ENCODE measurements around the gene ATP9B. TPM values are rescaled to one million over a fixed set of nuclear protein-coding genes. Genes with fewer than 3 reads are reported as not detected.
"Not testable (repeated sequence)": the region's sequence is repeated elsewhere in the genome, so short reads cannot be mapped to it uniquely, and the experiment has no call there.

ATP9B gene
- total RNA-seq, 1 donor from 2014 or later = 37.3 TPM

DNA sequence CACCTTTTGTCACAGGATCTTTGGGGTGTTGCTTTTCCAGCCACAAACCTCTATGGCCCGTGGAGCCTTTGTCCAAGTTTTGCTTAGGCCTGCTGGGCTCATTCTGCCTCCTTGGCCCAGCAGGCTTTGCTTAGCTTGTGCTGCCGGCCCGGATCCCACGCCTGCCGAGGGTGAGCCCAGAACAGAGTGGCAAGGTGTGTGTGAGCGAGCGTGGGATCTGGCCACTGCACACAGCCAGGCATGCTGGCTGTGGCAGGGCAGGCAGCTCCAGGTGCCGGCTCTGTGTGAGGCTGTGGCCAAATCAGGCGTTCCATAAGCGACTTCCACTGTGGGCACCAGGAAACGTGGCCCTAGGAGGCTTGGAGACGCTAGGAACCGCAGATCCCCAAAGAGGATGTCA is 97.5 kb downstream of the ATP9B start:
- Mint-ChIP-seq H3K27me3 (ENCODE audit: unreplicated experiment) (peaks cover 3% of the 10 kb centered on the region), H3K36me3 (ENCODE audit: low read depth, unreplicated experiment) (peaks cover 24% of the 10 kb centered on the region), H3K27ac (ENCODE audit: unreplicated experiment) (no peak overlapping the region), H3K4me3 (ENCODE audit: unreplicated experiment) (no peak overlapping the region), H3K9me3 (ENCODE audit: unreplicated experiment) (no peaks in the 10 kb centered on the region), H3K4me1 (ENCODE audit: unreplicated experiment) (peaks cover 24% of the 10 kb centered on the region)
- DNase-seq (ENCODE audit: low spot score) = no peak
- TF ChIP-seq, protein P1, sequence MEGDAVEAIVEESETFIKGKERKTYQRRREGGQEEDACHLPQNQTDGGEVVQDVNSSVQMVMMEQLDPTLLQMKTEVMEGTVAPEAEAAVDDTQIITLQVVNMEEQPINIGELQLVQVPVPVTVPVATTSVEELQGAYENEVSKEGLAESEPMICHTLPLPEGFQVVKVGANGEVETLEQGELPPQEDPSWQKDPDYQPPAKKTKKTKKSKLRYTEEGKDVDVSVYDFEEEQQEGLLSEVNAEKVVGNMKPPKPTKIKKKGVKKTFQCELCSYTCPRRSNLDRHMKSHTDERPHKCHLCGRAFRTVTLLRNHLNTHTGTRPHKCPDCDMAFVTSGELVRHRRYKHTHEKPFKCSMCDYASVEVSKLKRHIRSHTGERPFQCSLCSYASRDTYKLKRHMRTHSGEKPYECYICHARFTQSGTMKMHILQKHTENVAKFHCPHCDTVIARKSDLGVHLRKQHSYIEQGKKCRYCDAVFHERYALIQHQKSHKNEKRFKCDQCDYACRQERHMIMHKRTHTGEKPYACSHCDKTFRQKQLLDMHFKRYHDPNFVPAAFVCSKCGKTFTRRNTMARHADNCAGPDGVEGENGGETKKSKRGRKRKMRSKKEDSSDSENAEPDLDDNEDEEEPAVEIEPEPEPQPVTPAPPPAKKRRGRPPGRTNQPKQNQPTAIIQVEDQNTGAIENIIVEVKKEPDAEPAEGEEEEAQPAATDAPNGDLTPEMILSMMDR (IDR thresholded peaks at IDR 0.05; ENCODE audit: unreplicated experiment) = no peak

DNA sequence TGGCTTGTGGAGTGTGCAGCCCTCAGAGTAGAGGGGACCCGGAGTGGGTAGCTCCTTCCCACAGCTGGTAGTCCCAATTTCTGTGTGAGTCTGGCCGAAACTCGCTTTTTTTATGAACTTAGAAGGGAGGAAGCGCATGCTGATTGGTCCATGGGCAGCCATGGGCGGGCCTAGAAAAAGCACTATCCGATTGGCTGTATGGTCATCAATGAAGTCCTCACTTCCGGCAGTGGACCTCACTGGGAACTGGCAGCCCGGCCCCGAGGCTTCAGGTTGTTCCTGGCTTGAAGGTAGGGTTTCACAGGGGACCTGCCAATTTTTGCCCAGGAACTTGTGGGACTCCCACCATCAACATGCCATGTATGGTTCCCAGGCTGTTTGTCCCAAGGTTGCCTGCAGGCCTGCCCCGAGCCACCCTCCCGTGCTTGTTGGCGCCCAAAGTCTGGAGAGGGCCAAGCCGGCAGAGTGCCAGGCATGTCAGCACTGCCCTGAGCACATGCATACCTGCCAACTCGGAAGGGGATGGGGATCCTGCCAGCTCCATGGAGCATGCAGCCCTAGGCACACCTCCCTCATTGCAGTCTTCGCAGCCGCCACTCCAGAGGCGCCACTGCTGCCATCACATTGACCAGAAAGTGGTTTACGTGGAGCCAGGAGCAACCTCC is 98.5 kb downstream of the ATP9B start:
- DNase-seq (ENCODE audit: low spot score) = no peak
- Mint-ChIP-seq H3K27ac (ENCODE audit: unreplicated experiment) (no peak overlapping the region), H3K4me3 (ENCODE audit: unreplicated experiment) (no peak overlapping the region), H3K27me3 (ENCODE audit: unreplicated experiment) (peaks cover 3% of the 10 kb centered on the region), H3K4me1 (ENCODE audit: unreplicated experiment) (peaks cover 24% of the 10 kb centered on the region), H3K36me3 (ENCODE audit: low read depth, unreplicated experiment) (peaks cover 24% of the 10 kb centered on the region), H3K9me3 (ENCODE audit: unreplicated experiment) (no peaks in the 10 kb centered on the region)
- TF ChIP-seq, protein P1 (IDR thresholded peaks at IDR 0.05; ENCODE audit: unreplicated experiment) = no peak

DNA sequence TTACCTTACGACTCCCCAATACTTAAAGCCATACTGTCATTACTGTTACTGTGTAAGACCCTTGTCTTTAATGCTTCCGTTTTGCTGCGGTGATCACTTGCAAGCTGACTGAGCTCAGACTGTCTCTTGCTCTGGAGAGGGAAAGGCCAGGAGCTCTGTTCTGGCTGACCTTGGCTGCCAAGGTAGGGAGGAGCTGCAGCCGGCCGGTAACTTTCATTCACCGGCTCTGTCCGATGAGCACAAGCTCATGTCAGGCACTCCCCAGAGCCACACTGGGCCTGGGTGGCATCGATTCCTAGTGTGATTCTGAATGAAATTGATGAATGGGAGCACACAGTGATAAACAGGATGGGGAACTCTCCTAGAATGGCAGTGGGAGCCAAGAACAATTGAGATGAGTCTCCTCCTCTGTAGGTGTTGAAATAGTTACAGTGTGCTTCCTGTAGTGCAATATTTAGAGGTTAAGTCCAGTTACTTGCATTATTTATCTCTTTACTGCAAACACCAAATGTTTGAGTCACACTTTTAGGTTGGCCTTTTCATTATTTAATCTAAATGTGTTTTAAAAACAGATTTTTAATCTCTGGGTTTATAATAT is 100.9 kb downstream of the ATP9B start:
- H3K27me3 Mint-ChIP-seq (ENCODE audit: unreplicated experiment) = peaks cover 3% of the 10 kb centered on the region
- H3K4me1 Mint-ChIP-seq (ENCODE audit: unreplicated experiment) = peaks cover 24% of the 10 kb centered on the region
- peaks cover 37% of the 10 kb centered on the region for H3K36me3 Mint-ChIP-seq (ENCODE audit: low read depth, unreplicated experiment)
- DNase-seq (ENCODE audit: low spot score) = no peak
- TF ChIP-seq, protein P1 (IDR thresholded peaks at IDR 0.05; ENCODE audit: unreplicated experiment) = no peak
- H3K4me3 Mint-ChIP-seq (ENCODE audit: unreplicated experiment) = no peak overlapping the region
- no peaks in the 10 kb centered on the region for H3K9me3 Mint-ChIP-seq (ENCODE audit: unreplicated experiment)
- H3K27ac Mint-ChIP-seq (ENCODE audit: unreplicated experiment) = peak overlapping the region; percentile 86

DNA sequence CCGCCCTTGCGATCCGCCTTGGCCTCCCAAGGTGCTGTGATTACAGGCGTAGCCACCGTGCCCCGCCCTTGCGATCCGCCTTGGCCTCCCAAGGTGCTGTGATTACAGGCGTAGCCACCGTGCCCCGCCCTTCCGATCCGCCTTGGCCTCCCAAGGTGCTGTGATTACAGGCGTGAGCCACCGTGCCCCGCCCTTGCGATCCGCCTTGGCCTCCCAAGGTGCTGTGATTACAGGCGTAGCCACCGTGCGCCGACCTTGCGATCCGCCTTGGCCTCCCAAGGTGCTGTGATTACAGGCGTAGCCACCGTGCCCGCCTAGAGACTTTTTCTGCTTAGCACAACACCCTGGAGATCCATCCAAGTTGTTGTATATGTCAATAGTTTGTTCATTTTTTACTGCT is 103.1 kb downstream of the ATP9B start:
- H3K27ac Mint-ChIP-seq (ENCODE audit: unreplicated experiment); H3K27me3 Mint-ChIP-seq (ENCODE audit: unreplicated experiment); H3K4me3 Mint-ChIP-seq (ENCODE audit: unreplicated experiment); H3K9me3 Mint-ChIP-seq (ENCODE audit: unreplicated experiment); DNase-seq (ENCODE audit: low spot score): not testable (repeated sequence)
- Mint-ChIP-seq H3K36me3 (ENCODE audit: low read depth, unreplicated experiment) (peaks cover 18% of the 10 kb centered on the region), H3K4me1 (ENCODE audit: unreplicated experiment) (peaks cover 24% of the 10 kb centered on the region)

DNA sequence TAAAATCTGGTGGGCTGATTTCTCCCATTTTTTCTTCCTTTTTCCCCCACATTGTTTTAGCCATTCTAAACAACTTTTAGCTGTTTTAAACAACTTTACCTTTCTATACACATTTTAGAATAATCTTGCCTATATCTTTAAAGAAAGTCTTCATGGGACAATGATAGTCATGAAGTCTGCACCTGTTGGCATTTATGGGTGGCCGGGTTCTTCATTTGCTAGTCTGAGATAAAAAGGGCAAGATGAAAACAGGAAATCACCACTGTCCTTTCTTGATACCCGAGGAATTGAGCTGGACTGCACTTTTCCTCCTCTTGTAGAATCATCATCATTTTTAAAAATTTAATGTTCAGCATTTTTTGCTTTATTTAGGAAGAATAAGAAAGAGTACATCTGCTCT is 104.5 kb downstream of the ATP9B start:
- TF ChIP-seq, protein P1 (IDR thresholded peaks at IDR 0.05; ENCODE audit: unreplicated experiment) = no peak
- DNase-seq (ENCODE audit: low spot score) = no peak
- H3K9me3 Mint-ChIP-seq (ENCODE audit: unreplicated experiment) = no peaks in the 10 kb centered on the region
- peaks cover 3% of the 10 kb centered on the region for H3K27me3 Mint-ChIP-seq (ENCODE audit: unreplicated experiment)
- peaks cover 20% of the 10 kb centered on the region for H3K4me1 Mint-ChIP-seq (ENCODE audit: unreplicated experiment)
- H3K36me3 Mint-ChIP-seq (ENCODE audit: low read depth, unreplicated experiment) = peaks cover 18% of the 10 kb centered on the region
- H3K27ac Mint-ChIP-seq (ENCODE audit: unreplicated experiment) = no peak overlapping the region
- H3K4me3 Mint-ChIP-seq (ENCODE audit: unreplicated experiment) = no peak overlapping the region

Measured in endothelial cell (in vitro differentiated cells).